ENCODE measurements around the gene ADAMTS5.

ADAMTS5 gene

DNA sequence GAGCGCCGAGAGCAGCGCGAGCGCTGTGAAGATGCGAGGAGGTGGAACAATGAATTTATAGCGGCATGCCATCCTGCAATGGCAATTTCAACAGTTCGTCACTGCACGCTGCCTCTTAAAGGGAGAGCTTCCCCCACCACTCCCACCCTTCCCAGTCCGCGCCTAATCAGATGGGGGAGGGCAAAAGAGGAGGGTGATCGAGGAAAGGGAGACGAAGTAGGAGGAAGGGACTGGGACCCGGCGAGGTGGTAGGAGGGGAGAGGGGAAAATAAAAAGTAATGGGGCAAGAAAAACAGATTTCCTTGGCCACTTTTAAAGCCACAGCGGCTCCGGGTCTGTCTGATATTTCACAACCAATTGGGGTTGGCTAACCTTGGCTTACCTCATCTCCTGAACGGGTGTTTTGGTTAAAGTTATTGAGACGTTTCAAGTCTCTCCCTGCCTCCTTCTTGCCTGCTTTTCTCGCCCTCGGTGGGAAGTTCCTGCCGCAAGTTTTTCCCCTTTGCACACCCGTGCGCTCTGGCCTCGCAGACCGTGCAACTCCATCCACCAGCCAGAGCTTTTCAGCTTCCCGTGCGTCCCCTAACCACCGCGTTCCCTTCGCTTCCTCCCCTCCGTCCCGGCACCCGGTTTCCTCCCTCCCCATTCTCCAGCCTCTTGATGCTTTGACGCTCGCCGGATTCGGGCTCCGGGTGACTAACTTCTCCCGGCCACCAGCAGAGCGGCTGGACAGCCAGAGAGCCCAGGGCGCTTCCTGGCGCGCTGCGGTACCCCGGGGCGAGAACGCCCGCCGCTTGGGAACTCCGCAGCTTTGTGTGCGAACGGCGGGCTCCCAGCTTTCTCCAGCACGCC lies at the start of gene ADAMTS5:
Gene ADAMTS5, minus strand, starts transcription at position 27 of the 852 bp plus-strand sequence. CDS start 697 bp downstream, outside the sequence.
- peak; percentile 24 for DNase-seq

DNA sequence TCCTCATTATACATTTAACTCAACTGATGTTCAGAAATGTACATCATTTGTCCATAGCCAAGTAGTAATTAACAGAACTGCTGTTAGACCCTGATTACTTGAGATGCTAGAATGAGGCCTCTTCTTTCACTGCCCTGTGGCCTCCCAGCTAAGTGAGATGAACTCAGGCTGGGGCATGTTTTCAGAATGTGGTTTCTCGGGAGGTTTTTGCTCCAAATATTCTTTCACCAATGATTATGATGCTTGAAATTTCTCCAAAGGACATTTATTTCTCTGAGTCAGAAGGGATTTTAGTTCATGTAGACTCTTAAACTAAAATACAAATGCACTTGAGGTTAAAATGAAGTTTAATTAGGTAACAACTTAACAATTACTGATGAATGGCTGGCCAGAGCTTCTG lies 34.6 kb upstream of the ADAMTS5 start:
- DNase-seq = no peak

- DNase-seq = no peak
Measured at GRCh38 chr21:26983576-26983975, 16.7 kb upstream of the ADAMTS5 start.

- no peak for DNase-seq
Measured at GRCh38 chr21:26982767-26983166, 15.9 kb upstream of the ADAMTS5 start.

- DNase-seq = no peak
Measured at GRCh38 chr21:26977746-26978145, 10.9 kb upstream of the ADAMTS5 start.

GRCh38 chr21:26973226-26973625 lies 6.3 kb upstream of the ADAMTS5 start:
- no peak for DNase-seq

DNA sequence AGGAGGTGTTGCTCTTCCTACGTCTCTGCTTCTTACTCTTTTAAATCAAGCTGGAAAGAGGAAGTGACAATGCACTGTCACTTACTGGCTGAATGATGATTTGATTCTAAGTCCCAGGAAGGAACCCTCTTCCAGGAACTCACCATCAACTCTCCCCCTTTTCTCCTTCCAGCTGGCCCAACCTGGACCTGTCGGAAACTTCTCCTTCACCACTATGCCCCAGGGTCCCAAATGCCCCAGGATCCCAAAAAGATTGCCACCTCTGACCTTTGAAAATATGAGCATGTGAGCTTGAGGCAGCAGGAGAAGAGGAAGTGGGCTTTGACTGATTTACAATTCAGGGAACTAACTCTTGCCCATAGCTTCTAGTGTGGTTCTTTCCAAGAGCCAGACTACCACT lies 5.3 kb upstream of the ADAMTS5 start:
- DNase-seq = no peak

DNA sequence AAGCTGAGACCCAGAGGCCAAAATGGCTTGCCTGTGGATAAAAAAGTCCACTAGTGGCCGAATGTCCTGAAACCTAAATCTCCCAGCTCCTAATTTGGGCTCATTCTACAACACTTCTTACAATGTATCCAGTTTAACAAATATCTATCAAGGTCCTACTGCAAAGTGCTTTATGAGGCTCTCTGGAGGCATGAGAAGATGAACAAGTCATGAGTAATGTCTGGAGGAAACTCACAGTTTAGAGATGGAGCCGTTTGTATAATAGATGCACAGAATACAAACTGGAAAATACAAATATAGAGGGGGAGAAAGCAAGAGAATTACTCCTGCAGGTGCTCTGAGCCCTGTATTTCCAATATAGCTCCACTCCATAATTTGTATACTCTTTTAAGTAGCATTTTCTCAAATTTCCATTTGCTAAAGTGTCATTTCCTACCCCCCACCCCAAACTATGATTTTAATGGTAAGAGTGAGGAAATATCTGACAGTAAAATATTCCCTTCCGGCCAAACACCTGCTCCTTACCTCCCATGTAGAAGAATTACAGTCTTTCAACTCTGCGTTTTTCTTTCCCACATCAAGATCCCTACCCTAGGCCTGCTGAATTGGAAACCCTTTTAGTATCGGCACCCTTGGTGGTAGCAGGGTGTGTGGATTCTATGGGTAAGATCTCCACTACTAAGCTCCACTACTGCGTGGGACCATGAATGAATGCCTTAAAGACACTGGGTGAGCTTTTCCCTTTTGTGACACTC lies 3.3 kb upstream of the ADAMTS5 start:
- DNase-seq = no peak

GRCh38 chr21:26966649-26967061 lies 233 bp downstream of the ADAMTS5 start:
- no peak for DNase-seq

GRCh38 chr21:26965907-26966581 lies 844 bp downstream of the ADAMTS5 start:
- DNase-seq = peak; percentile 31

GRCh38 chr21:26965040-26965906 lies 1.6 kb downstream of the ADAMTS5 start:
- peak; percentile 42 for DNase-seq

DNA sequence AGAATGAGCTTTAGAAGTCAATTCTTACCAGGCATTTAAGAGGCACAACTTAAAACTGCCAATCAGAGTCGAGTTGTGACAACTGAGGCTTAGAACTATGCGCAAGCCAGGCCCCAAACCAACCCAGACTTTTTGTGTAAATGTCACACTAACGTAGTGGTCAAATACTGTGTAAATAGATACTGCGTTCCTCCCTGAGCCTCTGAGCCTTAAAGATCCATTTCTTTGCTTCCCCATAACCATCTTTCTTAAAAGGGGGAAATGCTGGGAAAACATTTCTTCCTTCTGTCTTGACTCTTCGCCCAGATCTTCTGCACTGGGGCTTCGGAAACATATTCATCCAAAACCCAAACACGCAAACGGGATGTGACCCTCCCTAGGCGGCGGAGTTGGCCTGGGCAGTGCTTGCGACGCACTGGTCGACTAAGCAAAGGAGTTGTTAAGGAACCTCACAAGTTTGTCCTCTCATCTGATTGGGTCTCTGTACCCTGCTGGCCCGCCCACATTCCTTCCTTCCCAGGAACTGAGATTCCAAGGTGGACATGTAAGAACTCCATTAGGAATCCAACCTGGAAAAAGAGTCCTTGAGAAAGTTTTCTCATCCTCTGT lies 2.6 kb downstream of the ADAMTS5 start:
- no peak for DNase-seq

DNA sequence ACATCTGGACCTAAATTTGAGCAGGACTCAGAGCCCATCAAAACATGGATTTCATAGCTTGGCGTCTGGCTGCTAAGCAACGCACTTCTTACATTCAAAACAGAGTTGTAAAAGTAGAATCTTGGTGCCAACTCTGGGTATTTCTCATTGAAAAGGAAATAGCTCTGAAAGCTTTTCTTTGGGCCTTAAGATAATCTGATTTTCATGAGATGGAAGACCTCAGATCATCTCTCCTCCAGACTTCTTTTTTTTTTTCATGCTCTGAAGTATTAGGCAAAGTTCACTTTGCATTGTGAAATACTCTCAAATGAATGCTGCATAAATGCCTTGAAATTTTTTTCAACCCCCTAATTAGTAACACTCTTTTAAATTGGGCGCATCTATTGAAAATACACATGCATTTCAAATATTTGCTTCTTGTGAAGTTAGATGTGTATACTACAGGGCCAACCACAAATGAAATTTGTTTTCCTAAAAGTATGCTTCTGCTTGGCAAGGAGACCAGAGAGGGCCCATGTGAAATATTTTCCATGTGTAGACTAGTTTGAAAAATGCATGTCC lies 4.2 kb downstream of the ADAMTS5 start:
- no peak for DNase-seq

- DNase-seq = peak; percentile 44
Measured at GRCh38 chr21:26961698-26962097, 5.2 kb downstream of the ADAMTS5 start.

DNA sequence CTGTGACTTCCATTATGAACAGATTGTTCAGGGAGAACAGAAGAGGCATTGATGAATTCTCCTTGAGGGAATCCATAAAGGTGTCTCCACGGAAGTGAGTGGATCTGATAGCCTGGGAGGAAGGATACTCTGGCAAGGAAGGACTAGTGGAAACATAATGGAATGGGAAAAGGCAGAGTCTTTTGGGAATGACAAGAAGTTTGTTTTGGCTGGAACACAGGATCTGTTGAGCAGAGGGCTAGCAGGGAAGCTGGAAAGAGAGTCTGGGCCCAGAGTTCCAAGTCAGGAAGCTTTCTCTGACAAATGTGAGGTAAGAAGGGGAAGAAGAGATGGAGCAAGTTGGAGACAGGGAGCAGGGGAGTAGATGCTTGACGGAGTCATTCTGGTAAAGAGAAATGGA lies 8.1 kb downstream of the ADAMTS5 start:
- no peak for DNase-seq

DNA sequence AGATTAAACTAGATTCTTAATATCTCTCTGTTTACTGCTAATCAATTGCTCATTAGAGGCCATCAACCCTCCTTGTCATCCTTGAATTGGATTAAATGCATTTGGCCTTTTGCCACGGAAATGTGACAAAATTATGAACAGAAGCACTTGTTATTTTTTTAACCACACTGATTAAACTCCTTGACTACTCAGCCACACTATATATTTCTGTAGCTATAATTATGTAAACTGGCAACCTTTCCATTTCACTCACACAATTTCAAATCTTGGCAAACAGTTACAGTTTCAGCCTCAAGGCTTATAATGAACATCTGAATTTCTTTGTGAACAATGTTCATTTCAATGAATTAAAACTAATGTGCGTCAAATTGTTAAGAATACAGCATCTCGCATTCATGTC lies 10.1 kb downstream of the ADAMTS5 start:
- DNase-seq = no peak

- no peak for DNase-seq
Measured at GRCh38 chr21:26956216-26956615, 10.7 kb downstream of the ADAMTS5 start.

DNA sequence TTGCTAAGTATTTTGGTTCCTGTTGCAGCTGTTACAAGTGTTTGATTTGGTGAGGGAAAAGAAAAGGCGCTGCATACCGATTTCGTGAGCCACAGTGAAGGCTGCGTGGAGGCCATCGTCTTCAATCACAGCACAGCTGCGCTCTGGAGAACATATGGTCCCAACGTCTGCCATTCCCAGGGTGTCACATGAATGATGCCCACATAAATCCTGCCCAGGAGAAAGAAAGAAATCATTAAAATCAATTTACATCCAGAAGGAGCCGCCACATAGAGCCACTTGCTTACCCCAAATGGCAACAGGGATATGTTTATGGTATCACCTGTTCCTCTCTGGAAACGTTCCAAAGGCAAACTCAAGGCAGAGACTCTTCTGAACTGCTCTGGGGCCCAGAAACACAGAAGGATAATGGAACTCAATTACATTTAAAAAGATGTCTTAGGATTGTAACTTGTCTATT lies 12.2 kb downstream of the ADAMTS5 start:
- DNase-seq = peak; percentile 80

DNA sequence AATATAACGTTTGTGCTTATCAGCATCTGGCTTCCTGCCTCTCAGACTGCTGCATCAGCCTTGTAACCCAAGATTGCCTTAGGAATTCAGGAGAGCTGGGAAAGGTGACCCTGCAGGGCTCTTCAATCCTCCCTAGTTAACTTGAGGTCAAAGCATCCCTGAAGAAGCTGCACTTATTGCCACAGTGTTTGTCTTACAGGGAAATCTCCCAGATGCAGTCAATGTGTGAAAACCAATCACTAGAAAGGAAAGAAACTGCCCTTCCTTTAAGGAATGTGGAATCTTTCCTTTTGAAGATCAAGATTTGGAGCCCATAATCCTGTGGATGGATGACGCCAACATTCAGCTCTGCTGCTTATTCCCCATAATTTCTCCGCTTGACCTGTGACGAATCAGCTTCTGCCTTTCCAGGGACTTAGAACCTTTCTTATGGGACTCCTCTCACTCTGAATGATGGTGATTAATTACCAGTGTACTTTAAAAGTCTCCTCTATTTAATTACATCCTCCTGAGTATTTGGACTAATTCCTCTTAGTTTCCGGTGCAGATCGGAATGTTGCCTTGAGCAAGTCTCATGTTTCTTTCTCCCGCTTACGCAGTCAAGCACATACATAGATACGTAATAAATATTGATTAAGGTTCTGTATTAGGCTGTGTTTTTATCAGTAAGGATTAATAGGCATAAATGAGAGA lies 14.4 kb downstream of the ADAMTS5 start:
- DNase-seq = peak; percentile 32

DNA sequence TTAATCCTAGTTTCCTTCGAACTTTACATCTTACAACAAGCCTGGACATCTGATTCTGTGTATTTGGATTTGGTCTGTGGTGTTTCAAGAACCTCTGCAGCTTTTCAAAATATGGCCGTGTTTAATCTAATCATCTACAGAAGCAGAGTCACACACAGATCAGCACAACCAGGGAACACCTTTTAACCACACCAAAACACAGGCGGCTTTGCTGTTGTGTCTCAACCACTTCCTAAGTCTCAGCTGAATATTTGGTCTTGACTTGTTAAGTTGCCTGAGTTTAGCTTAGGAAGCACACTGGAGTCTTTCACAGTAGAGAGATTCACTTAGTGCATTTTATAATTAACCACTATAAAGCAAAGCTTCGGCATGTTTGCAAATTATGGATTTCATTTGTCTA lies 17.1 kb downstream of the ADAMTS5 start:
- DNase-seq = no peak

GRCh38 chr21:26948194-26948593 lies 18.7 kb downstream of the ADAMTS5 start:
- DNase-seq = peak; percentile 14

Data from NCI-H82 (cell line).